Esophagus squamous epithelium (tissue), 5 donors: ENCODE results near the gene F12. TPM values are rescaled to one million over a fixed set of nuclear protein-coding genes. Genes with fewer than 3 reads are reported as not detected.

Experiments used
- DNase-seq: peaks from one replicate; lab custom pipeline; 2025; lab: John Stamatoyannopoulos, UW
- H3K27ac ChIP-seq, 4 donors: fragments of 200-600 bp; sonication (generic); one replicate each; pipeline ENCODE4 v1.5.1; 2016 to 2019; ENCODE audit warnings: mild to moderate bottlenecking in 1 of 4
- H3K27me3 ChIP-seq, 4 donors: fragments of 200-600 bp; sonication (generic); 1 replicate in 3 of 4; 2 replicates in 1 of 4; pipeline versions ENCODE4 v1.5.1 to v1.6.0; 2017 to 2021; ENCODE audit warnings: antibody characterized with exemption in 1 of 4
- H3K36me3 ChIP-seq, 3 donors: fragments of 200-600 bp; sonication (generic); one replicate each; pipeline ENCODE4 v1.5.1; 2016 to 2019
- H3K4me1 ChIP-seq, 3 donors: fragments of 200-600 bp; sonication (generic); one replicate each; pipeline ENCODE4 v1.5.1; 2017 to 2019
- H3K4me3 ChIP-seq, 4 donors: fragments of 200-600 bp; sonication (generic); 1 replicate in 3 of 4; 2 replicates in 1 of 4; pipeline ENCODE4 v1.5.1; 2016 to 2019; ENCODE audit warnings: mild to moderate bottlenecking in 2 of 4, moderate library complexity in 1 of 4
- H3K9me3 ChIP-seq, 3 donors: fragments of 200-600 bp; sonication (generic); one replicate each; pipeline ENCODE4 v1.5.1; 2016 to 2019
- POLR2A ChIP-seq, 4 donors: fragments of 450-650 bp; IDR thresholded peaks; one replicate each; pipeline ENCODE4 v1.6.1; 2017; ENCODE audit warnings: antibody characterized with exemption in 4 of 4, mild to moderate bottlenecking in 4 of 4, moderate library complexity in 3 of 4
- WGBS, 2 donors: methylation state at CpG; one replicate each; pipeline ENCODE4 v1.1.5; 2018; 5-methylcytosine and 5-hydroxymethylcytosine counted together
- intact Hi-C: fragments of 100-400 bp; cut with DNase I; formaldehyde crosslinking; loops from one replicate; pipeline ENCODE4 v1.15.0; 2022
- total RNA-seq, 4 donors: library from RNA; depleted of rRNA; stranded (reverse); fragments of >200 nt; gene quantifications; one replicate each; pipeline ENCODE4 v1.1.0, GENCODE V29; 2016
- TF ChIP-seq, protein P1 (sequence below), 6 experiments: fragments of 450-650 bp in 4 of 6; fragments of 200-600 bp in 2 of 6; sonication (generic) in 2 of 6; IDR thresholded peaks; one replicate each; pipeline ENCODE4 v1.5.1; 2016 to 2019; ENCODE audit warnings: antibody characterized with exemption in 6 of 6, mild to moderate bottlenecking in 4 of 6, moderate library complexity in 4 of 6
- donor health status: DM: yes; HTN: yes; CAD: no.

The F12 gene
- total RNA-seq, 4 donors from 2014 or later, result 10.7 to 25.4 (median 19.6) TPM

GRCh38 chr5:177383181-177383580 is 26.2 kb downstream of the F12 start:
- peaks cover 0 to 9% (median 0%) of the 10 kb centered on the region in 4 donors for H3K27me3 ChIP-seq
- H3K36me3 ChIP-seq, result no peaks in the 10 kb centered on the region
- TF ChIP-seq POLR2A (IDR thresholded peaks at IDR 0.05), result no peak
- TF ChIP-seq, protein P1, sequence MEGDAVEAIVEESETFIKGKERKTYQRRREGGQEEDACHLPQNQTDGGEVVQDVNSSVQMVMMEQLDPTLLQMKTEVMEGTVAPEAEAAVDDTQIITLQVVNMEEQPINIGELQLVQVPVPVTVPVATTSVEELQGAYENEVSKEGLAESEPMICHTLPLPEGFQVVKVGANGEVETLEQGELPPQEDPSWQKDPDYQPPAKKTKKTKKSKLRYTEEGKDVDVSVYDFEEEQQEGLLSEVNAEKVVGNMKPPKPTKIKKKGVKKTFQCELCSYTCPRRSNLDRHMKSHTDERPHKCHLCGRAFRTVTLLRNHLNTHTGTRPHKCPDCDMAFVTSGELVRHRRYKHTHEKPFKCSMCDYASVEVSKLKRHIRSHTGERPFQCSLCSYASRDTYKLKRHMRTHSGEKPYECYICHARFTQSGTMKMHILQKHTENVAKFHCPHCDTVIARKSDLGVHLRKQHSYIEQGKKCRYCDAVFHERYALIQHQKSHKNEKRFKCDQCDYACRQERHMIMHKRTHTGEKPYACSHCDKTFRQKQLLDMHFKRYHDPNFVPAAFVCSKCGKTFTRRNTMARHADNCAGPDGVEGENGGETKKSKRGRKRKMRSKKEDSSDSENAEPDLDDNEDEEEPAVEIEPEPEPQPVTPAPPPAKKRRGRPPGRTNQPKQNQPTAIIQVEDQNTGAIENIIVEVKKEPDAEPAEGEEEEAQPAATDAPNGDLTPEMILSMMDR (IDR thresholded peaks at IDR 0.05), result no peak
- H3K27ac ChIP-seq, result peak overlapping the region in 1 of 4 donors; percentile 31
- intact Hi-C loops, result no loop called here
- H3K4me3 ChIP-seq, result no peak overlapping the region
- WGBS, 2 donors, result 90 to 92% methylated on average over 5 to 9 of the region's 9 CpGs
- DNase-seq, result no peak
- H3K4me1 ChIP-seq, result peaks cover 5 to 71% (median 25%) of the 10 kb centered on the region in 3 donors
- H3K9me3 ChIP-seq, result no peaks in the 10 kb centered on the region

DNA sequence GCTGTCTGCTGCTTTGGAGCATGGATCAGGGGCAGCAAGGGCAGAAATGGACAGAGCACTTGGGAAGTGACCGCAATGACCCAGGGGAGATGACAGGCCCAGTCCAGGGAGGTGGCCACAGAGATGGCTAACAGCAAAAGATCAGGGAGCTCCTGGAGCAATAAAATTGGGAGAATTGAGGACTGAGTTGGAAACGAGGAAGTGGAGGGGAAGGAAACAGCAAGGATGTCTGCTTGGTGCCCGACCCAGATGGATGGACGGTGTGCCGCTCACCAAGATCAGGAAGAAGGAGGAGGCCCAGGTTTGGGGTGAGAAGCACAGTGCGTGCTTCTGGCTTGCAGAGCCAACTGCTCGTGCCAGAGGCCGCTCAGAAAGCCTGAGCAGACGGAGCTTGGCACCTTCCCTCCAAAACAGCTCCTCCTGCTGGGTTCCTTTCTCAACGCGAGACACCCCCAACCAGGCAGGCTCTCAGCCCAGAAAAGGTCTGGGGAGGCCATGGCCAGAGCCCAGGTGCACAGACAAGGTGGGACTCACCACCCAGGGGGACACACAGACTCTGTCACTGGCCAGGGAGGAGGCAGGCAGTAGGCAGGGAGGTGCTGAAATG is 26.8 kb downstream of the F12 start:
- peak overlapping the region in 2 of 4 donors; percentile 18 to 31 for H3K27ac ChIP-seq
- peaks cover 0 to 65% (median 19%) of the 10 kb centered on the region in 3 donors for H3K4me1 ChIP-seq
- no peaks in the 10 kb centered on the region for H3K9me3 ChIP-seq
- no peak for DNase-seq
- H3K36me3 ChIP-seq, result no peaks in the 10 kb centered on the region
- no peak overlapping the region for H3K4me3 ChIP-seq
- WGBS, 2 donors, result 20 to 21% methylated on average over 9 to 10 of the region's 11 CpGs
- peaks cover 0 to 4% (median 0%) of the 10 kb centered on the region in 4 donors for H3K27me3 ChIP-seq
- no peak for TF ChIP-seq POLR2A (IDR thresholded peaks at IDR 0.05)
- TF ChIP-seq, protein P1 (IDR thresholded peaks at IDR 0.05), result peak in 5 of 6 experiments; percentile 26 to 48 (median 37)
- intact Hi-C loops, result no loop called here

- TF ChIP-seq POLR2A (IDR thresholded peaks at IDR 0.05), result no peak
- TF ChIP-seq, protein P1 (IDR thresholded peaks at IDR 0.05), result no peak
- 88 to 93% methylated on average over 5 to 6 of the region's 6 CpGs for WGBS, 2 donors
- H3K27me3 ChIP-seq, result peaks cover 0 to 4% (median 0%) of the 10 kb centered on the region in 4 donors
- intact Hi-C loops, result no loop called here
- no peak for DNase-seq
- H3K4me1 ChIP-seq, result peaks cover 0 to 59% (median 5%) of the 10 kb centered on the region in 3 donors
- no peaks in the 10 kb centered on the region for H3K36me3 ChIP-seq
- H3K27ac ChIP-seq, result no peak overlapping the region
- no peaks in the 10 kb centered on the region for H3K9me3 ChIP-seq
- H3K4me3 ChIP-seq, result no peak overlapping the region
Measured at GRCh38 chr5:177380805-177381126, 28.6 kb downstream of the F12 start.

DNA sequence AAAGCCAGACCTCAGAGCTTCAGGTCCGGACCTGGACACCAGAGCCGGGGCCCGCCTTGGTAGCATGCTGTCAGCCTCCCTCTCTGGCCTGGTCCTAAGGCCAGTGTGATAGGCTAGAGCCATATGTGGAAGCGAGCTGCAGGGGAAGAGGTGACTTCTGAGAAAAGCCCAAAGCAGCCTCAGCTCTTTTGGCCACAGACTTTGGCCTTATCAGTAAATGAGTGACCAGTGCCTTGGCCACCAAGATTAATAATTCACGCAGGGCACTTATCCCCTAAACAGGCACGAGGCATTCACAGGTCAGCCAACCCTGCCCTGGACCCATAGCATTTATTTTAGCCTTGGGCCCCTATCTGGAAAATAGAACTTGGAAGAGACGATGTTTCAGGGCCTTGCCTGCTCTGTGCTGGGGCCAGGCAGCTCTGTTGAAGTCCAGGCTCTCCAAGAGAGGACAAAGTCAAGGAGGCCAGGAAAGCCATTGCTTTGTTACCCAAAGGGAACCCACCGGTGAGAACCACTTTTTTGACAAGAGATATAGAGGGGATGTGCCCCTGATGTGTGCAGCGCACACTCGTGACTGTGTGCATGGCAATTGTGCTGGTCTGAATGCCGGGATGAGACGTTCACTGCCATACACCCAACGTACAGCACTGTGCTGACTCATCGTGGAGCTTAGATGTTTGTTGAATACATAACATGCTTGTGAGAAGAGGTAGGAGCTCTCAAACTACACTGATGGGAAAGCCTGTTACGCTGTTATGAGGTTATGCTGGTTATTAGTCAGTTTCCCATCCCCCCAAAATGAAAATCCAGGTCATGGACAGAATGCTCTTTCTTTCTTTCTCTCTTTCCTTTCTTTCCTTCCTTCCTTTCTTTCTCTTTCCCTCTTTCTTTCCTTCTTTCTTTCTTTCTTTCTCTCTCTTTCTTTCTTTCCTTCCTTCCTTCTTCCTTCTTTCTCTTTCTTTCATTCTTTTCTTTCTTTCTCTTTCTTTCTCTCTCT is 30.2 kb downstream of the F12 start:
- Histone ChIP-seq H3K36me3 (no peaks in the 10 kb centered on the region), H3K4me1 (peaks cover 0 to 65% (median 11%) of the 10 kb centered on the region in 3 donors), H3K4me3 (no peak overlapping the region), H3K27ac (peak overlapping the region in 3 of 4 donors; percentile 7 to 42 (median 18)), H3K27me3 (peaks cover 0 to 4% (median 0%) of the 10 kb centered on the region in 4 donors), H3K9me3 (no peaks in the 10 kb centered on the region)
- DNase-seq, result no peak
- no peak for TF ChIP-seq POLR2A (IDR thresholded peaks at IDR 0.05)
- TF ChIP-seq, protein P1 (IDR thresholded peaks at IDR 0.05), result no peak
- WGBS, 2 donors, result 42 to 47% methylated on average over 10 to 11 of the region's 15 CpGs
- intact Hi-C loops, result no loop called here
